GM19397 (cell line): Measurements from ENCODE around the gene TMEM205.

Experiments used
- ATAC-seq: cut with Tn5 transposase; IDR thresholded peaks from one replicate; pipeline ENCODE4 v1.9.1; 2021; ENCODE audit warnings: mild to moderate bottlenecking, moderate library complexity; ENCODE audit not compliant: unreplicated experiment

The TMEM205 gene

DNA sequence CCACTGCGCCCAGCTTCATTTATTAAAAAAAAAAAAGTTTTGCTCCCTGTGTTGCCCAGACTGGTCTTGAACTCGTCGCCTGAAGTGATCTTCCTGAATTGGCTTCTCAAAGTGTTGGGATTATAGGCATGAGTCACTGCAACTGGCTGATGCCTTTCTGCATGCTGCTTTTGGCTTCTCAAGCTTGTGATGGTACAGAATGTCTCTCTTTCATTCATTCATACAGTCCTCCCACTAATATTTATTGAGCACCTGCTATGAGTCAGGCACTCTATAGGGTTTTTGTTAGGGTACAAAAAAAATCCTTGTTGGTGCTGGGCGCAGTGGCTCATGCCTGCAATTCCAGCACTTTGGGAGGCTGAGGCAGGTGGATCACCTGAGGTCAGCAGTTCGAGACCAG lies 41.1 kb downstream of the TMEM205 start:
- ATAC-seq = no peak

DNA sequence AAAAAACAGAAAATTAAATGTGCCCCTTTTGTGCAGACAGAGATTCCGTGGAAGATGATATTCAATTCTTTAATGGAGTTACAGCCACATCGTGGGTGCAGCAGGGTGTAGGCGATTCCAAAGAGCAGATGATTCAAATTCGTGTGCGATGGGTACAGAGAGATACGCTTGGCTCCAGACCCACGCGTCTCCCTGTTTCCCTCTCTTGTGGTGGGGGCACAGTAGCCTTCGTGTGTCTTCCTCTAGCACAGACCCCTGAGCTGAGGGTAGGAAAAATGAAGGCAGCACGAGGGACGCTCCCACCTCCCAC lies 45.3 kb downstream of the TMEM205 start:
- ATAC-seq = no peak

DNA sequence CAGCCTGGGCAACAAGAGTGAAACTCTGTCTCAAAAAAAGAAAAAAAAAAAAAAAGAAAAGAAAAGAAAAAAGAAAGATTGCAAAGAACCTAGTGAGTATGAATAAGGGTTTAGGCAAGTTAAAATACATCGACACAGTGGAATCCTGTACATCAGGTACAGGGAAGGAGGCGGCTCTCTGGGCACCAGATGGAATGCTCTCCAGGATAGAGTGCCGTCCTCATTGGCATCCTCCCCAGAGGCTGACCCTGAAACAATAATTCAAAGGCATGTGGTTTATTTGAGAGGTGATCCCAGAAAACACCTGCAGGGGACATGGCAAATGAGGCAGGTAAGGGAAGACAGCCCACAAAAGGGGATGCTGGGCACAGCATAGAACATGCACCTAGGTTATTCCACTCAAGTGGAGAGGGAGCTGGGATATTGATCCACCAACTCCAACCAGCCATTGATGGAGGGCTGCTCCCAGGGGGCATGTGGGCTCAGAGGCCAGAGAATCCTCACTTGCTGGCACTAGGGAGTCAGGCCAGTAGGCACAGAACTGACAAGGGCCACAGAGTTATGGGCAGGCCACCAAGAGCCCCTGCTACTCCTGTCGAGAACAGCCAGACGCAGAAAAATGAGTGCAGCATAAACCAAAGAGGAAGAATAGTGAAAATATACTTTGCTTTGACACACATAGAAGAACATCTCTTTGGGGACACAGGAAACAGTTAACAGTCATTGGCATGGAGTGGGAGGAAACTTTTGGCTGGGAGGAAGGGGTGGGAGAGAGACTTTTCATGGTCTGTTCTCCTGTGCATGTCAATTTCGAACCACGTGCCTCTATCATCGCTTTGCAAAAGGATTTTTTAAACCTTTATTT lies 45.9 kb downstream of the TMEM205 start:
- ATAC-seq = no peak

DNA sequence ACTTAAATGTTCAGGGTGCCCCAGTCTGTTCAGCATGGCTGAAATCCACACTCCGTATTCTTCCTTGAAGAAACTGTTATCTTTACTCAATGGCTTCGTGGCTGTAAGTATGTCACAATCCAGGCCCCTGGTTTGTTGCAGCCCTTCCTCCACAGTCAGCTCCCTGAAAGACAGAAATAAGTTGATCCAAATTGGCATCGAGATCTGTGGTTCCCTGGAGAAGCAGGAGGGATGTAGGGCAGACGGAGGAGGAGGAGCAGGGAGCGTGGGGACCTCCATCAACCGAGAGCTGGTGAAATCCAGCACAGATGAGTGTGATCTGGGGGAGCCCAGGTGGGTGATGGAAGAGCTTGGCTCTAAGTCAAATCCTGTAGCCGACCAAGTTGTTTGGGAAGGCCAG lies 49.8 kb downstream of the TMEM205 start:
- ATAC-seq = no peak

DNA sequence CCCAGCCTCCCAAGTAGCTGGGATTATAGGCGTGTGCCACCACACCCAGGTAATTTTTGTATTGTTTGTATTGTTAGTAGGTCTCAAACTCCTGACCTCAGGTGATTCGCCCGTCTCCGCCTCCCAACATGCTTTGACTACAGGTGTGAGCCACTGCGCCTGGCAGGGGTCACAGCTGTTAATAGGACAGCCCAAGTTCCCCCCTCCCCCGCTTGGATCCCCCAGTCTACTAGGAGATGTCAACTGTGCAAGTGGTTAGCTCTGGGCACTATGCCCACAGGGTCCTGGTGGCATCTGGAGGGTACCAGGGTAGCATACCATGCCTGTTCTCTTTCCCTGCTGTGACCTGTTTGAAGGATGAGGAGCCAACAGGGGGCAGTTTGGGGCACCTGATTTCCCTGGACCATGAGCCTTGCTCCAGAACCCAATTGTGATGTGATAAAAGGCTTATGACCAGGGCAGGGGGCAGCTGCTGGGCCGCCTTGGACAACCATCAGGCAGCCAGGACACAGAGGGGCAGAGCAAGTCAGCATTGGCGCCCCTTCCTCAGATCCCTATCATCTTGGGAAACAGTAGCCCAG lies 50.3 kb downstream of the TMEM205 start, which contains the start of gene TSPAN16:
Gene TSPAN16, plus strand, starts transcription at position 496 of the 581 bp plus-strand sequence. CDS start 138 bp downstream, outside the sequence.
- ATAC-seq = no peak

DNA sequence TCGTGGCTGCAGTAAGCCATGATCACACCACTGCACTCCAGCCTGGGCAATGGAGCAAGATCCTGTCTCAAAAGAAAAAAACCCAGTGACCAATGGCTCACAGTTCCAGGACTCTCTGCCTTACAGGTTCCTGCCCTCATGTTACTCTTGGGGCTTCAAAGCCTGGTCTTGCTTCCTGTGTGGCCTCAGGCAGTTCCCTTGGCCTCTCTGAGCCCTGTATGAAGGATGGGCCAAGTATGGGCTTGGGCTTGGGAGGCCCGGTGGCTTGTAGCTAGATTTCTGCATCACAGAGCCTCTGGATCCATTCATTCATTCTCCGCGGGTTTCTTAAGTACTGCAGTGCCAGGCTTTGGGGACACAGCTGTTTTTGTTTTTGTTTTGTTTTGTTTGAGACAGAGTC lies 50.9 kb downstream of the TMEM205 start:
- no peak for ATAC-seq

DNA sequence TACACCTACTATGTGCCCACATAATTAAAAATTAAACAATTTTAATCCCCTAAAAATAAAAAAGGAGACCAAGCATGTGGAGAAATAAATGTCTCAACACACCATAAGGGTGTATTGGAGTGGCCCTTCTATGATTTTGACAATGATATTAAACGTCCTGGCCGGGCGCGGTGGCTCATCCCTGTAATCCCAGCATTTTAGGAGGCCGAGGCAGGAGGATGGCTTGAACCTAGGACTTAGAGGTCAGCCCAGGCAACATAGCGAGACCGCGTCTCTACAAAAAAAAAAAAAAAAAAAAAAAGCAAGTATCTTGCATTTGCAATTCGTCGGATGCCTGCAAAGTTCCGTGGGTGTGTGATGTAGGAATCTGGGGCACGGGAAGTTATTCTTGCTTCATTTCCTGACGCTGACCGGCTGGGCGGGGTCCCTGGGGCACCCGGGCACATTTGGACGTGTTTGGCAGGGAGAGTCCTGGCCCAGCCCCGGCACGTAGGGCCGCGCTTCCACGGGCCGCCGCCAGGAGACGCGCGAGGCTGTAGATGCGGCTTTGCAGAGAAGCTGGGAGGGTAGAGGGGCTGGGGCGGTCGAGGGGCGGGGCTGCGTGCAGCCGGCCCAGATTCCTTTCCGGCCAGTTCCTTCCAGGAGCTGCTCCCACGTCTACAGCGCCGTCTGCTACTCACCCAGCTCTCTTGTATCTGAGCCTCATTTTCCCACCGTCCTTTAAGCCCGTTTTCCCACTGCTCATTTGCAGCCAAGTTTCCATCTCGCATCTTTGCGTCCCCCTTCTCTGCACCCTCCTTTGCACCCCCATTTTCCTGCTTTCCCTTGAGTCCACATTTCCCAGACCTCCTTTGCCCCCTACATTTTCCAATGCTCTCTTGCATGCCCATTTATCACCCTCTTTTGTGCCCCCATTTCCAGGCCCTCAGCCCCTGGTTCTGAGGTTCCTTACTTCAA lies 52.4 kb downstream of the TMEM205 start:
- ATAC-seq = no peak
